H9 (cell line): Measurements from ENCODE around the gene PARD3. TPM values are rescaled to one million over a fixed set of nuclear protein-coding genes. Genes with fewer than 3 reads are reported as not detected.

Source experiments
- DNase-seq: peaks from one replicate; pipeline ENCODE4 v3.0.0-alpha.2; 2017
- H2AFZ ChIP-seq: one replicate; pipeline ENCODE4 v1.6.1; 2013; ENCODE audit warnings: mild to moderate bottlenecking, low read length, control low read depth, moderate library complexity
- H2AK5ac ChIP-seq: 2 replicates; pipeline ENCODE4 v1.6.1; 2013; ENCODE audit warnings: low read length, control low read depth, mixed read lengths; ENCODE audit not compliant: insufficient read length
- H2BK120ac ChIP-seq: one replicate; pipeline ENCODE4 v1.6.1; 2013; ENCODE audit warnings: low read depth, mild to moderate bottlenecking, low read length, control low read depth, inconsistent platforms; ENCODE audit not compliant: poor library complexity, severe bottlenecking
- H2BK12ac ChIP-seq: 2 replicates; pipeline ENCODE4 v1.6.1; 2013; ENCODE audit warnings: low read length, control low read depth, mixed read lengths, low read depth; ENCODE audit not compliant: insufficient read length
- H2BK15ac ChIP-seq: 2 replicates; pipeline ENCODE4 v1.6.1; 2013; ENCODE audit warnings: low read depth, low read length, control low read depth
- H2BK20ac ChIP-seq: one replicate; pipeline ENCODE4 v1.6.1; 2013; ENCODE audit warnings: low read depth, mild to moderate bottlenecking, low read length, control low read depth, inconsistent platforms; ENCODE audit not compliant: poor library complexity, severe bottlenecking
- H2BK5ac ChIP-seq: 2 replicates; pipeline ENCODE4 v1.6.1; 2013; ENCODE audit warnings: low read length, control low read depth, mixed read lengths; ENCODE audit not compliant: insufficient read length
- H3K14ac ChIP-seq: 2 replicates; pipeline ENCODE4 v1.6.1; 2013; ENCODE audit warnings: low read length, control low read depth; ENCODE audit not compliant: insufficient read depth
- H3K18ac ChIP-seq: 2 replicates; pipeline ENCODE4 v1.6.1; 2013; ENCODE audit warnings: low read depth, mild to moderate bottlenecking, mixed read lengths, low read length, control low read depth; ENCODE audit not compliant: insufficient read length
- H3K23ac ChIP-seq: 2 replicates; pipeline ENCODE4 v1.6.1; 2013; ENCODE audit warnings: low read length, control low read depth, mixed read lengths, low read depth; ENCODE audit not compliant: insufficient read length
- H3K23me2 ChIP-seq: 2 replicates; pipeline ENCODE4 v1.6.1; 2013; ENCODE audit warnings: low read depth, mild to moderate bottlenecking, mixed read lengths, low read length, control low read depth; ENCODE audit not compliant: insufficient read length, poor library complexity, severe bottlenecking
- H3K27ac ChIP-seq: 2 replicates; pipeline ENCODE4 v1.5.1; 2013; ENCODE audit warnings: low read length, control low read depth, mixed read lengths, low read depth; ENCODE audit not compliant: insufficient read length
- H3K27me3 ChIP-seq: 2 replicates; pipeline ENCODE4 v1.6.1; 2013; ENCODE audit warnings: low read length, control low read depth, inconsistent platforms; ENCODE audit not compliant: insufficient read depth
- H3K4ac ChIP-seq: 2 replicates; pipeline ENCODE4 v1.6.1; 2013; ENCODE audit warnings: low read depth, mild to moderate bottlenecking, control low read depth, inconsistent platforms, low read length, moderate library complexity
- H3K4me1 ChIP-seq: 2 replicates; pipeline ENCODE4 v1.6.1; 2013; ENCODE audit warnings: low read length, control low read depth, inconsistent platforms; ENCODE audit not compliant: insufficient read depth
- H3K4me2 ChIP-seq: 2 replicates; pipeline ENCODE4 v1.6.1; 2013; ENCODE audit warnings: low read length, control low read depth, mixed read lengths; ENCODE audit not compliant: insufficient read length, insufficient read depth
- H3K56ac ChIP-seq: 2 replicates; pipeline ENCODE4 v1.6.1; 2013; ENCODE audit warnings: low read depth, mild to moderate bottlenecking, mixed read lengths, low read length, control low read depth; ENCODE audit not compliant: insufficient read length
- H3K79me1 ChIP-seq: 2 replicates; pipeline ENCODE4 v1.6.1; 2013; ENCODE audit warnings: low read depth, mild to moderate bottlenecking, moderate library complexity, low read length, control low read depth, inconsistent platforms; ENCODE audit not compliant: insufficient read depth, poor library complexity, severe bottlenecking
- H3K79me2 ChIP-seq: 2 replicates; pipeline ENCODE4 v1.6.1; 2013; ENCODE audit warnings: low read length, control low read depth, inconsistent platforms; ENCODE audit not compliant: insufficient read depth
- H3K9ac ChIP-seq: 2 replicates; pipeline ENCODE4 v1.6.1; 2013; ENCODE audit warnings: low read length, control low read depth, mixed read lengths; ENCODE audit not compliant: insufficient read length; ENCODE audit errors: extremely low read depth
- H3K9me3 ChIP-seq: one replicate; pipeline ENCODE4 v1.6.1; 2013; ENCODE audit warnings: low read depth, low read length, inconsistent platforms; ENCODE audit not compliant: control insufficient read depth
- H3T11ph ChIP-seq: one replicate; pipeline ENCODE4 v1.6.1; 2013; ENCODE audit warnings: mild to moderate bottlenecking, low read length, control low read depth, inconsistent platforms
- H4K20me1 ChIP-seq: one replicate; pipeline ENCODE4 v1.6.1; 2013; ENCODE audit not compliant: control insufficient read depth, insufficient read length, insufficient read depth
- H4K5ac ChIP-seq: 2 replicates; pipeline ENCODE4 v1.6.1; 2013; ENCODE audit warnings: low read depth, mild to moderate bottlenecking, mixed read lengths, low read length, control low read depth; ENCODE audit not compliant: insufficient read length
- H4K8ac ChIP-seq: replicated peaks from 2 replicates; pipeline ENCODE4 v1.6.1; 2013; ENCODE audit warnings: low read length, control low read depth, mixed read lengths, low read depth; ENCODE audit not compliant: insufficient read length
- H4K91ac ChIP-seq: 2 replicates; pipeline ENCODE4 v1.6.1; 2013; ENCODE audit warnings: low read depth, mild to moderate bottlenecking, moderate library complexity, mixed read lengths, low read length, control low read depth; ENCODE audit not compliant: insufficient read length
- H3K27ac Mint-ChIP-seq, 3 experiments: 2 replicates in 2 of 3; 3 replicates in 1 of 3; pipeline ENCODE4 v1.8.0; 2020 to 2021; ENCODE audit warnings: mixed read lengths in 3 of 3, mild to moderate bottlenecking in 1 of 3, moderate library complexity in 1 of 3
- H3K27me3 Mint-ChIP-seq: 2 replicates; pipeline ENCODE4 v1.8.0; 2021; ENCODE audit warnings: low read depth, mild to moderate bottlenecking, moderate library complexity, mixed read lengths
- H3K36me3 Mint-ChIP-seq, 3 experiments: 2 replicates in 2 of 3; 3 replicates in 1 of 3; pipeline ENCODE4 v1.8.0; 2020 to 2021; ENCODE audit warnings: low read depth in 3 of 3, mixed read lengths in 3 of 3; ENCODE audit not compliant: insufficient read depth in 1 of 3
- H3K4me1 Mint-ChIP-seq, 2 experiments: 2 replicates each; pipeline ENCODE4 v1.8.0; 2020; ENCODE audit warnings: mixed read lengths in 2 of 2
- H3K4me3 Mint-ChIP-seq, 2 experiments: 2 replicates in 1 of 2; 3 replicates in 1 of 2; pipeline ENCODE4 v1.8.0; 2020 to 2021; ENCODE audit warnings: mild to moderate bottlenecking in 2 of 2, mixed read lengths in 2 of 2, moderate library complexity in 1 of 2
- H3K9me3 Mint-ChIP-seq, 2 experiments: 2 replicates in 1 of 2; 3 replicates in 1 of 2; pipeline ENCODE4 v1.8.0; 2020; ENCODE audit warnings: mild to moderate bottlenecking in 2 of 2, mixed read lengths in 2 of 2, moderate library complexity in 1 of 2
- WGBS: extraction: QIAGEN DNeasy Blood & Tissue Kit; methylation state at CpG from one replicate; pipeline ENCODE4 v1.1.7; 2013; ENCODE audit warnings: missing lambda C conversion rate, low lambda C conversion rate, mixed read lengths; ENCODE audit not compliant: insufficient read length; ENCODE audit errors: extremely low coverage; 5-methylcytosine and 5-hydroxymethylcytosine counted together
- total RNA-seq: library from RNA; stranded (reverse); gene quantifications from 2 replicates; pipeline ENCODE4 v1.2.1, GENCODE V29; 2021
- TF ChIP-seq, protein P1 (sequence below): fragments of 200-600 bp; sonication (generic); conservative IDR thresholded peaks from 3 replicates; pipeline ENCODE4 v1.8.0; 2021; ENCODE audit warnings: antibody characterized with exemption, mild to moderate bottlenecking

PARD3 gene
- total RNA-seq, 1 experiment from 2014 or later, result 44.7 TPM

DNA sequence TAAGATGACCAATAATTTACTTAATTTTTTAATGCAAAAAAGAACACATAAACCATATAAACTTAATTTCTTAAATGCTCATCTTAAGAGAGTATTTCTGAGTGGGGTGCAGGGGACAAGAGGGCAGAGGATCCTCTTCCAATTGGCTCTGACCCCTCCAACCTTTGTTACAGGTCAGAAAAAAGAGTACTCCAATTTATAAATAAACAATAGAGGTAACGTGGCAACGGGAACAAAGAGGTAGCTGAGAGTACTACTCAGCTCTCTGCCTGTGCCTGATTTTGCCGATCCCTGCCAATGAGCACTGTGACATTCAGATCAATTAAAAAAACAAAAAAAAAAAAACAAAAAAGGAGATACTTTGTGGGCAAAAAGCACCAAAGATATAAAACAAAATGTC is 307.9 kb downstream of the PARD3 start:
- Histone ChIP-seq H2AFZ (no peak overlapping the region), H3K56ac (no peak overlapping the region), H3K4me2 (no peak overlapping the region), H3K23me2 (no peaks in the 10 kb centered on the region), H2BK20ac (no peak overlapping the region), H3K9ac (no peak overlapping the region), H3K27ac (no peak overlapping the region), H2BK5ac (no peak overlapping the region), H3K14ac (no peak overlapping the region), H4K91ac (no peak overlapping the region), H4K20me1 (no peaks in the 10 kb centered on the region), H3K4ac (no peak overlapping the region; the same call in 1 of the 2 replicates), H4K5ac (no peak overlapping the region), H2AK5ac (no peak overlapping the region), H2BK120ac (no peak overlapping the region), H2BK15ac (no peak overlapping the region), H3K18ac (no peak overlapping the region), H3K23ac (no peak overlapping the region), H3K79me2 (peaks cover 1% of the 10 kb centered on the region; the same call in 1 of the 2 replicates), H3K27me3 (no peaks in the 10 kb centered on the region), H3T11ph (no peak overlapping the region), H4K8ac (no peak overlapping the region), H3K4me1 (no peaks in the 10 kb centered on the region; the same call in 1 of the 2 replicates), H3K79me1 (peaks cover 2% of the 10 kb centered on the region), H3K9me3 (no peaks in the 10 kb centered on the region), H2BK12ac (no peak overlapping the region)
- H3K27me3 Mint-ChIP-seq, result no peaks in the 10 kb centered on the region
- WGBS, result no CpG with 5 or more reads among the region's 3 CpGs
- TF ChIP-seq, protein P1, sequence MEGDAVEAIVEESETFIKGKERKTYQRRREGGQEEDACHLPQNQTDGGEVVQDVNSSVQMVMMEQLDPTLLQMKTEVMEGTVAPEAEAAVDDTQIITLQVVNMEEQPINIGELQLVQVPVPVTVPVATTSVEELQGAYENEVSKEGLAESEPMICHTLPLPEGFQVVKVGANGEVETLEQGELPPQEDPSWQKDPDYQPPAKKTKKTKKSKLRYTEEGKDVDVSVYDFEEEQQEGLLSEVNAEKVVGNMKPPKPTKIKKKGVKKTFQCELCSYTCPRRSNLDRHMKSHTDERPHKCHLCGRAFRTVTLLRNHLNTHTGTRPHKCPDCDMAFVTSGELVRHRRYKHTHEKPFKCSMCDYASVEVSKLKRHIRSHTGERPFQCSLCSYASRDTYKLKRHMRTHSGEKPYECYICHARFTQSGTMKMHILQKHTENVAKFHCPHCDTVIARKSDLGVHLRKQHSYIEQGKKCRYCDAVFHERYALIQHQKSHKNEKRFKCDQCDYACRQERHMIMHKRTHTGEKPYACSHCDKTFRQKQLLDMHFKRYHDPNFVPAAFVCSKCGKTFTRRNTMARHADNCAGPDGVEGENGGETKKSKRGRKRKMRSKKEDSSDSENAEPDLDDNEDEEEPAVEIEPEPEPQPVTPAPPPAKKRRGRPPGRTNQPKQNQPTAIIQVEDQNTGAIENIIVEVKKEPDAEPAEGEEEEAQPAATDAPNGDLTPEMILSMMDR, result no peak
- H3K4me1 Mint-ChIP-seq, result peaks cover 22 to 37% of the 10 kb centered on the region in 2 experiments
- peak overlapping the region in 2 of 3 experiments; percentile 15 to 68; a peak in 2 of 7 replicates for H3K27ac Mint-ChIP-seq
- H3K4me3 Mint-ChIP-seq, result no peak overlapping the region
- no peaks in the 10 kb centered on the region for H3K9me3 Mint-ChIP-seq
- H3K36me3 Mint-ChIP-seq, result peaks cover 0 to under 1% (median 0%) of the 10 kb centered on the region in 3 experiments; a peak in 2 of 7 replicates
- DNase-seq, result no peak
